H1 (cell line): ENCODE data around the gene DDB1. TPM values are rescaled to one million over a fixed set of nuclear protein-coding genes. Genes with fewer than 3 reads are reported as not detected.

Experiments
- CHD2 ChIP-seq: IDR thresholded peaks from 2 replicates; pipeline ENCODE4 v1.6.1; 2012; ENCODE audit warnings: low read length, improper control_type of control experiment
- CHD7 ChIP-seq: fragments of 300-600 bp; sonication (generic); IDR thresholded peaks from 2 replicates; pipeline ENCODE4 v1.7.1; 2012; ENCODE audit warnings: low read length, moderate library complexity, mild to moderate bottlenecking, inconsistent platforms; ENCODE audit not compliant: insufficient replicate concordance
- EGR1 ChIP-seq: IDR thresholded peaks from 2 replicates; pipeline ENCODE4 v1.6.1; 2011; ENCODE audit warnings: low read depth, low read length, borderline replicate concordance
- HDAC2 ChIP-seq, 2 experiments: fragments of 300-600 bp in 1 of 2; sonication (generic) in 1 of 2; IDR thresholded peaks; 2 replicates each; pipeline ENCODE4 v1.6.1; 2011 to 2012; ENCODE audit warnings: low read depth in 2 of 2, low read length in 2 of 2, mild to moderate bottlenecking in 2 of 2, moderate library complexity in 2 of 2, borderline replicate concordance in 1 of 2, inconsistent platforms in 1 of 2
- JUND ChIP-seq: IDR thresholded peaks from 2 replicates; pipeline ENCODE4 v1.6.1; 2011; ENCODE audit warnings: mild to moderate bottlenecking, improper control_type of control experiment, low read length
- KDM5A ChIP-seq: fragments of 200-600 bp; IDR thresholded peaks from 2 replicates; pipeline ENCODE4 v1.7.1; 2012; ENCODE audit warnings: mild to moderate bottlenecking, low read length, inconsistent platforms, mixed read lengths
- MAX ChIP-seq: IDR thresholded peaks from 2 replicates; pipeline ENCODE4 v1.6.1; 2012; ENCODE audit warnings: inconsistent platforms
- PHF8 ChIP-seq: fragments of 200-600 bp; sonication (generic); conservative IDR thresholded peaks from 2 replicates; pipeline ENCODE4 v1.7.1; 2012; ENCODE audit warnings: low read depth, mild to moderate bottlenecking, inconsistent platforms, low read length, moderate library complexity
- POLR2AphosphoS5 ChIP-seq: IDR thresholded peaks from 2 replicates; pipeline ENCODE4 v1.6.1; 2011; ENCODE audit warnings: low read depth, low read length
- polyA plus RNA-seq, 7 experiments: library from polyadenylated mRNA; depleted of rRNA in 3 of 7; stranded (reverse) in 5 of 7; unstranded in 2 of 7; fragments of >200 nt in 5 of 7; fragments of 200-250 nt in 2 of 7; gene quantifications; 1 replicate in 5 of 7; 2 replicates in 1 of 7; 4 replicates in 1 of 7; pipeline versions ENCODE4 v1.2.1 to v1.2.3, GENCODE V29; 2011 to 2013; ENCODE audit warnings: missing spikeins in 2 of 7, mixed read lengths in 2 of 7
- total RNA-seq: library from RNA; stranded (reverse); fragmentation: NEBNext Ultra II Directional; extraction: Animal tissue kit (Norgen Biotek cat#: 25700); gene quantifications from 2 replicates; pipeline ENCODE4 v1.2.1, GENCODE V29; 2021
- TF ChIP-seq, protein P1 (sequence below): IDR thresholded peaks from 2 replicates; pipeline ENCODE4 v1.6.1; 2012; ENCODE audit warnings: inconsistent platforms

DDB1 gene
- total and polyA plus RNA-seq, 2 of the 8 experiments (the other 6 are each of a cell fraction or from before 2014, with no cell fraction given) = 275 to 306 TPM

DNA sequence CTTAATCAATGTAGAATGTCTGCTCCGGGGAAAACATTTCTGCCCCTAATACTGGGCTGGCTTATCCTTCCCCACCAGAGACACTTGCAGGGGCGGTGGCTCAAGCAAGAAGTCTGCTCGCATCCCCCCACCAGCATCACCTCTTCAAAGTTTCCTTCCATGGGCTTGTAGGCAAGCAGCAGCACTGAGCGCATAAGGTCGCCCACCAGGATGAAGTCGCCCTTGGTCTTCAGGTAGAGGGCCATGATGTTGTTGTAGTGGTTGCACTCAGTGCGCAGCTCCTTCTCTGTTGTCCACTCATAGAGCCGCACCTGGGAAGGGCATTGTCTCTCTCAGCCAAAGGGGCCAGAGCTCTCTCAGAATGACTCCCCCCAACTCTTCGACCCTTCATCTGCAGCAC, 29.2 kb downstream of the DDB1 start (continued):
- TF ChIP-seq CHD7 (no peak), JUND (no peak), MAX (no peak), EGR1 (no peak), POLR2AphosphoS5 (no peak), CHD2 (no peak), HDAC2 (IDR thresholded peaks at IDR 0.05; ENCODE audit: borderline replicate concordance in 1 of 2, low read depth in 2 of 2, low read length in 2 of 2) (no peak), PHF8 (no peak), KDM5A (no peak)
- TF ChIP-seq, protein P1, sequence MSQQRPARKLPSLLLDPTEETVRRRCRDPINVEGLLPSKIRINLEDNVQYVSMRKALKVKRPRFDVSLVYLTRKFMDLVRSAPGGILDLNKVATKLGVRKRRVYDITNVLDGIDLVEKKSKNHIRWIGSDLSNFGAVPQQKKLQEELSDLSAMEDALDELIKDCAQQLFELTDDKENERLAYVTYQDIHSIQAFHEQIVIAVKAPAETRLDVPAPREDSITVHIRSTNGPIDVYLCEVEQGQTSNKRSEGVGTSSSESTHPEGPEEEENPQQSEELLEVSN = no peak
